GM12878 (cell line): ENCODE data around the gene LRIG2. TPM values are rescaled to one million over a fixed set of nuclear protein-coding genes. Genes with fewer than 3 reads are reported as not detected.

Experiments used
- ATAC-seq: fragments of 200-7000 bp; cut with Tn5 transposase; 3 replicates; pipeline ENCODE4 v1.9.1; 2020; ENCODE audit warnings: mild to moderate bottlenecking, moderate library complexity
- BruUV-seq: library from RNA; stranded (reverse); fragments of 400-500 nt; replicated peaks from 2 replicates; lab custom pipeline; 2021; lab: Mats Ljungman, UMichigan
- CTCF ChIA-PET: fragments of 300-600 bp; sonication (Branson Sonifier 250); formaldehyde crosslinking; extraction: SDS; loops from one replicate; lab custom pipeline; 2021; ENCODE audit warnings: inconsistent platforms; lab: Yijun Ruan, JAX
- POLR2A ChIA-PET: fragments of 350-600 bp; formaldehyde crosslinking; extraction: SDS; loops from one replicate; lab custom pipeline; 2021; ENCODE audit warnings: inconsistent platforms; lab: Charles Lee
- RAD21 ChIA-PET: fragments of 300-600 bp; sonication (Branson Sonifier 250); formaldehyde crosslinking; loops from one replicate; lab custom pipeline; 2023; ENCODE audit warnings: antibody characterized with exemption; ENCODE audit not compliant: unreplicated experiment; lab: Charles Lee
- SMC1A ChIA-PET: fragments of 300-600 bp; sonication (Branson Sonifier 250); formaldehyde crosslinking; loops from one replicate; lab custom pipeline; 2023; ENCODE audit not compliant: unreplicated experiment, uncharacterized antibody; lab: Charles Lee
- DNase-seq: peaks from one replicate; pipeline ENCODE4 v3.0.0-alpha.2; 2011; ENCODE audit warnings: low read depth, low spot score
- FAIRE-seq: peaks from 3 replicates; lab custom pipeline; 2011; peaks lifted over from hg19 to GRCh38; lab: Jason Lieb, UNC
- H2AFZ ChIP-seq: 2 replicates; pipeline ENCODE4 v1.6.0; 2011; ENCODE audit warnings: low read depth, low read length, control low read depth; ENCODE audit not compliant: control insufficient read depth
- H3K27ac ChIP-seq: 2 replicates; pipeline ENCODE4 v1.5.1; 2011; ENCODE audit warnings: control low read depth; ENCODE audit not compliant: control insufficient read depth, insufficient read depth
- H3K27me3 ChIP-seq, 2 experiments: replicated peaks in 1 of 2; 2 replicates each; pipeline versions ENCODE4 v1.6.0 to v1.6.1; 2011; ENCODE audit warnings: low read length in 1 of 2; ENCODE audit not compliant: control insufficient read depth in 2 of 2, insufficient read depth in 2 of 2
- H3K36me3 ChIP-seq, 2 experiments: 2 replicates each; pipeline ENCODE4 v1.5.1; 2011; ENCODE audit warnings: low read length in 1 of 2; ENCODE audit not compliant: control insufficient read depth in 2 of 2, insufficient read depth in 2 of 2
- H3K4me1 ChIP-seq: 2 replicates; pipeline ENCODE4 v1.6.1; 2011; ENCODE audit warnings: mild to moderate bottlenecking, low read length, moderate library complexity, mixed read lengths; ENCODE audit not compliant: control insufficient read depth, insufficient read depth
- H3K4me2 ChIP-seq: 2 replicates; pipeline ENCODE4 v1.6.0; 2011; ENCODE audit warnings: control low read depth; ENCODE audit not compliant: control insufficient read depth, insufficient read depth
- H3K4me3 ChIP-seq: fragments of 200-600 bp; sonication (generic); 2 replicates; pipeline ENCODE4 v1.5.1; 2016
- H3K79me2 ChIP-seq: 2 replicates; pipeline ENCODE4 v1.6.0; 2011; ENCODE audit warnings: low read length; ENCODE audit not compliant: control insufficient read depth, insufficient read depth
- H3K9ac ChIP-seq: 2 replicates; pipeline ENCODE4 v1.8.0; 2011; ENCODE audit warnings: low read length, control low read depth, mixed read lengths; ENCODE audit not compliant: control insufficient read depth, insufficient read depth
- H3K9me3 ChIP-seq: replicated peaks from 3 replicates; pipeline ENCODE4 v1.5.1; 2011; ENCODE audit warnings: mild to moderate bottlenecking, low read length; ENCODE audit not compliant: control insufficient read depth, insufficient read depth
- H4K20me1 ChIP-seq: 2 replicates; pipeline ENCODE4 v1.6.0; 2011; ENCODE audit not compliant: control insufficient read depth, insufficient read depth
- FOXM1 ChIP-seq: IDR thresholded peaks from 2 replicates; pipeline ENCODE4 v1.6.1; 2012; ENCODE audit warnings: low read depth, mild to moderate bottlenecking, inconsistent platforms, low read length, moderate library complexity
- MLLT1 ChIP-seq: fragments of 450-650 bp; IDR thresholded peaks from 2 replicates; pipeline ENCODE4 v1.6.1; 2016; ENCODE audit warnings: mild to moderate bottlenecking
- PBX3 ChIP-seq: IDR thresholded peaks from 2 replicates; pipeline ENCODE4 v1.6.1; 2011; ENCODE audit warnings: mild to moderate bottlenecking, low read depth, low read length, moderate library complexity; ENCODE audit not compliant: insufficient replicate concordance
- WGBS: methylation state at CpG from one replicate; pipeline ENCODE4 v1.1.6; 2016; ENCODE audit warnings: low lambda C conversion rate; ENCODE audit not compliant: insufficient replicate concordance, insufficient coverage; ENCODE audit errors: missing lambda C conversion rate; 5-methylcytosine and 5-hydroxymethylcytosine counted together
- in situ Hi-C: fragments of 300-500 bp; cut with MboI; formaldehyde crosslinking; loops from 9 replicates; pipeline ENCODE4 v1.14.3; 2018; ENCODE audit warnings: mixed read lengths
- intact Hi-C: fragments of 100-400 bp; cut with micrococcal nuclease; formaldehyde crosslinking; loops from one replicate; pipeline ENCODE4 v1.14.2; 2022; ENCODE audit not compliant: unreplicated experiment
- polyA plus RNA-seq, 11 experiments: library from polyadenylated mRNA; depleted of rRNA in 4 of 11; unstranded in 6 of 11; stranded (reverse) in 5 of 11; fragments of >200 nt; fragmentation: Nextera tagmentation in 4 of 11; fragmentation: Illumina TruSeq in 1 of 11; extraction: Ambion mirVana in 4 of 11; extraction: Trizol in 1 of 11; gene quantifications; 1 replicate in 1 of 11; 2 replicates in 10 of 11; pipeline versions ENCODE4 v1.2.1 to v1.2.3, GENCODE V29; 2011 to 2016; ENCODE audit warnings: inconsistent platforms in 2 of 11, missing spikeins in 2 of 11, low read depth in 1 of 11
- total RNA-seq, 4 experiments: library from RNA; depleted of rRNA in 3 of 4; stranded (reverse); fragments of >200 nt in 3 of 4; fragmentation: Illumina TruSeq in 1 of 4; extraction: Trizol in 1 of 4; gene quantifications; 2 replicates each; pipeline versions ENCODE4 v1.2.1 to v1.2.3, GENCODE V29; 2013 to 2021
- TF ChIP-seq, protein P1 (sequence below): fragments of 450-650 bp; IDR thresholded peaks from 2 replicates; pipeline ENCODE4 v1.6.1; 2017; ENCODE audit warnings: mild to moderate bottlenecking, low read depth, inconsistent platforms; ENCODE audit not compliant: poor library complexity, severe bottlenecking
- TF ChIP-seq, protein P2 (sequence below): fragments of 450-650 bp; IDR thresholded peaks from 2 replicates; pipeline ENCODE4 v1.6.1; 2016; ENCODE audit warnings: mild to moderate bottlenecking

The LRIG2 gene
- total and polyA plus RNA-seq, 10 of the 15 experiments (the other 5 are each of a cell fraction or from before 2014, with no cell fraction given), result 0.77 to 11.8 (median 5.1) TPM

DNA sequence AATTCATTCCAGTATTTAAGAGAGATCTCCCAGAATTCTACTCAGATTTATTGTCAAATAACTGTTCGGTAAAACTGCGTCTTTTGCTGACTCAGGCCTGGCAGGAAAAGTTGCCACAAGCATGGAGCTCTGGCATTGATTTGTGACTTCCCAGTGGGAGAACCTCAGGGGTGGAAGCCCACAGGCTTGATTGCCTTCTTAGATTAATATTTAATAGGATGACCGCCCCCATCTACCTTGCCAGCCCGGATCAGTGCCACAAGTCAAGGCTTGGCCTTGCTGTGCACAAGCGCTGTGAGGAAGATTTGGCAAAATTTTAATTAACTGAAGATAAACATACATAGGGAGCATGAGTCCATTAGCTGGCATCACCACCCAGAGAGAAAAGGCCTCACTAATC, 93.5 kb downstream of the LRIG2 start:
- no TSS peak for BruUV-seq
- no peak for TF ChIP-seq FOXM1
- TF ChIP-seq, protein P1, sequence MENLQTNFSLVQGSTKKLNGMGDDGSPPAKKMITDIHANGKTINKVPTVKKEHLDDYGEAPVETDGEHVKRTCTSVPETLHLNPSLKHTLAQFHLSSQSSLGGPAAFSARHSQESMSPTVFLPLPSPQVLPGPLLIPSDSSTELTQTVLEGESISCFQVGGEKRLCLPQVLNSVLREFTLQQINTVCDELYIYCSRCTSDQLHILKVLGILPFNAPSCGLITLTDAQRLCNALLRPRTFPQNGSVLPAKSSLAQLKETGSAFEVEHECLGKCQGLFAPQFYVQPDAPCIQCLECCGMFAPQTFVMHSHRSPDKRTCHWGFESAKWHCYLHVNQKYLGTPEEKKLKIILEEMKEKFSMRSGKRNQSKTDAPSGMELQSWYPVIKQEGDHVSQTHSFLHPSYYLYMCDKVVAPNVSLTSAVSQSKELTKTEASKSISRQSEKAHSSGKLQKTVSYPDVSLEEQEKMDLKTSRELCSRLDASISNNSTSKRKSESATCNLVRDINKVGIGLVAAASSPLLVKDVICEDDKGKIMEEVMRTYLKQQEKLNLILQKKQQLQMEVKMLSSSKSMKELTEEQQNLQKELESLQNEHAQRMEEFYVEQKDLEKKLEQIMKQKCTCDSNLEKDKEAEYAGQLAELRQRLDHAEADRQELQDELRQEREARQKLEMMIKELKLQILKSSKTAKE, result no peak
- TF ChIP-seq MLLT1, result no peak
- TF ChIP-seq PBX3, result no peak
- TF ChIP-seq, protein P2, sequence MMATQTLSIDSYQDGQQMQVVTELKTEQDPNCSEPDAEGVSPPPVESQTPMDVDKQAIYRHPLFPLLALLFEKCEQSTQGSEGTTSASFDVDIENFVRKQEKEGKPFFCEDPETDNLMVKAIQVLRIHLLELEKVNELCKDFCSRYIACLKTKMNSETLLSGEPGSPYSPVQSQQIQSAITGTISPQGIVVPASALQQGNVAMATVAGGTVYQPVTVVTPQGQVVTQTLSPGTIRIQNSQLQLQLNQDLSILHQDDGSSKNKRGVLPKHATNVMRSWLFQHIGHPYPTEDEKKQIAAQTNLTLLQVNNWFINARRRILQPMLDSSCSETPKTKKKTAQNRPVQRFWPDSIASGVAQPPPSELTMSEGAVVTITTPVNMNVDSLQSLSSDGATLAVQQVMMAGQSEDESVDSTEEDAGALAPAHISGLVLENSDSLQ, result no peak
- H3K9me3 ChIP-seq, result no peaks in the 10 kb centered on the region; the same call in 2 of the 3 replicates
- H3K4me3 ChIP-seq, result no peak overlapping the region
- no peaks in the 10 kb centered on the region for H3K79me2 ChIP-seq
- ChIA-PET SMC1A (no interaction called here), RAD21 (no interaction called here), CTCF (no interaction called here), POLR2A (no interaction called here)
- H3K4me1 ChIP-seq, result peaks cover 8% of the 10 kb centered on the region; the same call in 1 of the 2 replicates
- no peak overlapping the region for H3K27ac ChIP-seq
- no peak for ATAC-seq
- no peak overlapping the region for H2AFZ ChIP-seq
- H3K9ac ChIP-seq, result no peak overlapping the region
- no peaks in the 10 kb centered on the region for H4K20me1 ChIP-seq
- 98% methylated on average over 5 of the region's 5 CpGs for WGBS
- intact Hi-C loops, result no loop called here
- H3K36me3 ChIP-seq, result no peaks in the 10 kb centered on the region
- no peaks in the 10 kb centered on the region; a peak in 1 of 4 replicates for H3K27me3 ChIP-seq
- no peak for DNase-seq
- in situ Hi-C loops, result no loop called here
- FAIRE-seq, result no peak
- H3K4me2 ChIP-seq, result no peak overlapping the region
